CD4-positive, alpha-beta T cell treated with Interleukin-15 for 1 hour (primary cell): Measurements from ENCODE around the gene TTLL4.

Experiments
- DNase-seq: peaks from one replicate; pipeline ENCODE4 v3.0.0-alpha.2; 2020

TTLL4 gene

GRCh38 chr2:218713922-218714321 is 3.3 kb downstream of the TTLL4 start:
- DNase-seq, result no peak

- DNase-seq, result no peak
Measured at GRCh38 chr2:218716070-218716469, 5.4 kb downstream of the TTLL4 start.

GRCh38 chr2:218717262-218717661 is 6.6 kb downstream of the TTLL4 start:
- DNase-seq, result no peak

DNA sequence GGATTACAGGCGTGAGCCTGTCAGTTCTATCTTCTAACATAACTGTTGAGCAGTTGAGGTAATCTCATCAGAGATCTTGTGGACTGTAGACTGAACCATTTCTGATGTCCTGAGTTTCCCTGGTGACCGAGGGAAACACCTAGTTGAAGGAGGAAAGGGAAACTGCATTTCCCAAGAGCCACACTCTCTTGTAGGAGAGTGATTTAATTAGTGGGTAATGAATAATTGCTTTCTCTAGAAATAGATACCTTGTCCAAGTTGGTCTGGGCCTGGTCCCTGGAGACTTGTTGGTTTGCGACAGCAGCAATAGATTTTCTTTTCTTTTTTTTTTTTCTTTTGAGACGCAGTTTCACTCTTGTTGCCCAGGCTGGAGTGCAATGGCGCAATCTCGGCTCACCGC is 7.4 kb downstream of the TTLL4 start:
- DNase-seq, result no peak

DNA sequence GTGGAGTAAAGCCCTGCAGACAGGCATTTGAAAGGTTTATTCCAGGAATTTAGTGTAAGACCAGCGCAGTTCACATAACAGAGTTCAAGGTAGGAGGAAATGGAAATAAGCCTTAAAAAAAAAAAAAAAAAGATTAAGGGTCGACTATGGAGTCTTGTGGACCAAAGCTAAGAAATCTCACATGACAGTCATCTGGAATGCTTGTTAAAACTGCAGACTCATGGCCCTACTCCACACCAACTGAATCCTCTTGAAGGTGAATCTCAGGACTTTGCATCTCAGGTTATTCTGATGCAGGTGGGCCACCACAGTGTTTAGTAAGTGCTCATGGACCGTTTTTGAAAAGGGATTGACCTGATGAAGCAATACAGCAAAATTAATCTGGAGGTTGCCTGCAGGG is 8.8 kb downstream of the TTLL4 start:
- DNase-seq, result no peak

DNA sequence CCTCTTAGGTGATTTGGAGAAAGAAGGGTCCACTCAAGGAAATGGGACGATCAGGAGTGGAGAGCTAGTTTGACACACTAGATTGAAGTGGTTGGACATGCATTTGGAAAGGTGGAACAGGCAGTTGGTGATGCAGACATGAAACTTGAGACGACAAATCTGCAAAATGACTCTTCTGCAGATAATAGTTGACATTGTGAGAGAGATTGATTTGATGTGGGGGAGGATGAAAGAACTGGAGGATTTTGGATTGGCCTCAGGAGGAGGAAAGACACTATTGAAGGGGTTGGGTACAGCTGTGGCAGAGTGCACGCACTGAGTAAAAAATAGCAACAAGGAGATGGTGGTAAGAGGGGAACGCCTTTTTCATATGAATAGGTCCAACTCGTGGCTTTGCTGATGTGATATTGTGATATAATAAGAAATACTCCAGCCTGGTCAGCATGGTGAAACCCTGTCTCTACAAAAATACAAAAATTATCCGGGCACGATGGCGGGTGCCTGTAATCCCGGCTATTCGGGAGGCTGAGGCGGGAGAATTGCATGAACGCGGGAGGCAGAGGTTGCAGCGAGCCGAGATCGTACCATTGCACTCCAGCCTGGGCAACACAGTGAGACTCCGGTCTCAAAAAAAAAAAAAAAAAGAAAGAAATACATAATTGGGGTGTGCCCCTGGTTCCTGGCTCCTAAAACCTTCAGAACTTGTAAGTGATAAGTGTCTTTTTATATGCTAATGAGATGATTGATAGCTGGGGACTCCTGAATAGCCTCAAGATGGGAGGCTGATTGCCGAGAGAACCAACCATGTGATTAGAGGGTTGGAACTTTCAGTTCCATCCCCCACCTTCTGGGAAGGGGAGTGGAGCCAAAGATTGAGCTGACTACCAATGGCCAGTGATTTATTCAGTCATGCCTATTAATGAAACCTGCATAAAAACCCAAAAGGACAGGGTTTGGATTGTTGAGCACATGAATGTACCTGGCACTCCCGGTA is 9.7 kb downstream of the TTLL4 start:
- no peak for DNase-seq

GRCh38 chr2:218721488-218721887 is 10.9 kb downstream of the TTLL4 start:
- no peak for DNase-seq

DNA sequence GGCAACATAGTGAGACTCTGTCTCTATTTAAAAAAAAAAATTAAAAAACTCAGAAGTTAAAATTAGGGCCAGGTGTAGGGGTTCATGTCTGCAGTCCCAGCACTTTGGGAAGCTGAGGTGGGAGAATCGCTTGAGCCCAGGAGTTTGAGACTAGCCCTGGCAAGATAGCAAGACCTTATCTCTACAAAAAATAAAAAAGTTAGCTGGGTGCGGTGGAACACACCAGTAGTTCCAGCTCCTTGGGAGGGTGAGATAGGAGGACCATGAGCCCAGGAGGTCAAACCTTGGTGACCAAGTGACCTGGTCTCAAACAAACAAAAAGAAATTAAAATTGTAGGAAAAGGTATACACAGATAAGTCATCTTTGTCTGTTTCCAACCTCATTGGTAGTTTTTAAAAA is 11.3 kb downstream of the TTLL4 start:
- DNase-seq, result no peak

DNA sequence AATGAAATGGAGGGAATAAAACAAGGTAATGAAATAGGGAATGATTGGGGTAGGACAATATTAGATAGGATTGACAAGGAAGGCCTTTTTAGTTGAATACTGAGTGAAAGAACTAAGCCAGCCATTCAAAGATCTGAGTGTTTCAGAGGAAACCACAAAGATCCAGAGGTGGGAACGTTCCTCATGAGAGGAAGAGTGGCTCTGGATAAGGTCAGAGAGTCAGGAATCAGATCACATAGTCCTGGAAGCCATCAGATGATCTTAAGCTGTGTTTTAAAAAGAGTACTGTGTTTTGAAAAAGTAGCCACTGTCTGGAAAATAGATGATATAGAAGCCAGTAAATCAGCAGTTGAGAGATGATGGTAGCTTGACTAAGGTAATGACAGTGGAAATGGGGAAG is 11.8 kb downstream of the TTLL4 start:
- DNase-seq, result no peak

- no peak for DNase-seq
Measured at GRCh38 chr2:218722876-218723785, 12.5 kb downstream of the TTLL4 start.

- DNase-seq, result no peak
Measured at GRCh38 chr2:218726004-218726574, 15.5 kb downstream of the TTLL4 start.

GRCh38 chr2:218727502-218728165 is 17.0 kb downstream of the TTLL4 start:
- DNase-seq, result no peak

GRCh38 chr2:218729640-218730039 is 19.0 kb downstream of the TTLL4 start:
- no peak for DNase-seq

DNA sequence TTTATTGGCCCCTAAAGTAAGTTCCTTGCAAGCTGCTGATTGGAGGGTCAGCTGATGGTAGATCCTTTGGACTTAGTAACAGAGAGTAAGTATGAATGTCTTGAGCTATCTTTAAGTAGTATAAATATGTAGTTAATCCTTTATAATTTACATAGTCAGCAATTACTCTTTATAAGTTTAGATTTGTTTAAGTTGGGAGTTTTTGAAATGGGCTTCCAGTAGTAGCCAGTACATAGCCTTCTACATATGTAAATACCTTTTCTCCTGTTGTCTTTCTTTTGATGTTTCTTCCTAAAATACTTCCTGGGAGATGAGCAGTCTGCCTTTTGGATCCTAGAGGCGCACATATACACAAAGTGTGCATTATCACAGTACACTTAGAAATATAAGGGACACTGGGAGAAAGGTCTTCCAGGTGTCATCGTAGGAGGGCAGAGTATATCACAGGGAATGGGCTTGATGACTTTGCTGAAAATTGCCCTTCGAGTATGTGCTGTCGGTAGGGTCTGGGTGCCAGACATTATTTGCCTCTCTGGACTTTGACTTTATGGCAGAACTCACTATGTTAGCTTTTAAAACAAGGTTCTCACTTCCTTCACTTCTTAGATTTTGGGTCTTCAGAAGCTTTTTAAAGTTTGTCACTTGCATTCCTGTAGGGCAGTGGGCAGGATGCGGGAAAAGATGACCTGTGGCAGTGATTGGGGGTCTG is 21.6 kb downstream of the TTLL4 start:
- no peak for DNase-seq

DNA sequence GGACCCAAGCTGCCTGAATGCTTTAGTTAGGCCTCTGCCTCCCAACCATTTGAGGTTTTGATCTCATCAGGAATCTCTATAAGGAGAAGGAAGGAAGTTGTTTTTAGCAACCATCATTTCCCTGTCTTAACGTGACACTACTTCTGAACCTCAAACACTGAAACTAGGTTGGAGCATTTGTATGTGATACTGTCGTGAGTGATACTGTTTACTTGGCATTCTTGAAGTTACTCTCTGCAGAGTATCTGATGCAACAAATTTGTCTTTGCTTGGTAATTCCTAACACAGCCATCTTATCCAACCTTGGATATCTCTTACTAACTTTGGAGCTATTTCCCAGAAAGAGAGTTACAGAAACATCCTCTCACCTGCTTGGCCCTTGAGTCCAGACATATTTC is 22.1 kb downstream of the TTLL4 start:
- no peak for DNase-seq

DNA sequence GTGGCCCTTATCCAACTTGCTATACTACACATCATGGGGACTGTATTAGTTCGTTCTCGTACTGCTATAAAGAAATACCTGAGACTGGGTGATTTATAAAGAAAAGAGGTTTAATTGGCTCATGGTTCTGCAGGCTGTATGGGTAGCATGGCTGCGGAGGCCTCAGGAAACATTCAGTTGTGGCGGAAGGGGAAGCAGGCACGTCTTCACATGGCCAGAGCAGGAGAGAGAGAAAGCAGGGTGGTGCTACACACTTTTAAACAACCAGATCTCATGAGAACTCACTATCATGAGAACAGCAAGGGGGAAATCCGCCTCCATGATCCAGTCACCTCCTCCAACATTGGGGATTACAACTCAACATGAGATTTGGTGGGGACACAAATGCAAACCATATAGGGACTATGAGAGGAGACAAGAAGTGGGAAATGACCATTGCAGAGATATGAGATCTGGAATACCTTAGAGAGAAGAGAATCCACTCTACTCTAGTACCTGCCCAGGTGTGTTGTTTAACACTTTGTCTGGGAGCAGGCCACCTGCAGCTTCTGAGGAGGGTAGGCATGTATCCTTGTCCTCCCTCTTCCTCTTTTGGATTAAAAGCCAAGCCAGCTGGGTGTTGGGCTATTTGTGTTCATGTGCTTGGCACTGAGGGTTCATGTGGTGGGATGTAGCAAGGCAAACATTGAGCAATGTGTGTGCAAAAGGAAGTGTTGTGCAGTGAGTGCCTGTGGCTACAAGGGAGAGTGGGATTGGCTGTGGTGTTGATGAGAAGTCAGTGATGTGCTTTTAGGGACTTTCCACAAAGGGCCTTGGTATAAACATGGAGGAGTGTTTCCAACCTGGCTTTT is 22.8 kb downstream of the TTLL4 start:
- DNase-seq, result peak; percentile 82

DNA sequence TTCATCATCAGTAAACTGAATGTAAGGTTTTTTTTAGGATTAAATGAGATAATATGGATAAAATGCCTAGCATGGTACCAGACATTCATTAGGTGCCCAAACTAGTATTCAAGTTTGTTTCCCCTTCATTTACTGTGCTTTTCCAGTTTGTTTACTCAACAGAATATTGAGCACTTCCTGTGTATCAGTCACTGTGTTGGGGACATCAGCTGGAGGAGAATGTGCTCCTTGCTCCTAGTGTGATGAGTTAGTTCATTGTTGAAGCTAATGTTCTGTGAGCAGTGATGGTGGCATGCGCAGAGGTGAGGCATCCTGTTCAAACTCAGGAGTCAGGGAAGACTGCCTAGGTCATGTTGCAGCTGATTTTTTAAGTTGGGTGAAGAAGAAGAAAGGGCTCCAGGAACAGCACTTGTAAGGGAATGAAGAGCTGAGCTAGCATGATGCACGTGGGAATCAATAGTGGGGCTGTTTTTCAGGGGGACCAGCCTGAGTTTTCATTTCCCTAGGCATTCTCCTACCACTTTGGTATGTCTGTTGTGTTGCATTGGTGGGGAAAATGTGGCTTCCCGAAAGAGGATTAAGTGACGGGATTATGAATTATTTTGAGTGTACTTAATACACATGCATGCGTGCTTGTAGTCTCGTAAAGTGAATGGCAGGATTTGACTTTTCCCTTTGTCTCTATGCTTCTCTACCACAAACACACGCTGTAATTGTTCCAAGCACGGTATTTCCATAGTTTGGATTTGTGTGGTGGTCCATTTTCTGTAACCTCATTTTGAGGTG is 23.7 kb downstream of the TTLL4 start:
- no peak for DNase-seq

- DNase-seq, result no peak
Measured at GRCh38 chr2:218736531-218736930, 25.9 kb downstream of the TTLL4 start.

DNA sequence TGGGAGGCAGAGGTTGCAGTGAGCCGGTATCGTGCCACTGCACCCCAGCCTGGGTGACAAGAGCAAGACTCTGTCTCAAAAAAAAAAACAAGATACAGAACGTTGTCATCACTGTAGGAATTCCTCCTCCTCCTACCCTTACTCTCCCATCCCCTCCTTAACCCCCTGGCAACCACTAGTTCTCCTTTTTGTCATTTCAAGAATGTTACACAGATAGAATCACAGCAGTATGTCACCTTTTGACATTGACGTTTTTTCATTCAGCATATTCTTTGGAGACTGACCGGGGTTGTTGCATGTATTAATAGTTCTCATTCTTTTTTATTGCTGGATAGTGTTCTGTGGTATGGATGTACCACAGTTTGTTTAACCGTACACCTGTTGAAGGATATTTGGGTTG is 32.4 kb downstream of the TTLL4 start:
- no peak for DNase-seq

GRCh38 chr2:218744615-218745014 is 34.0 kb downstream of the TTLL4 start:
- no peak for DNase-seq
